Measurements from ENCODE around the gene SYT17. TPM values are rescaled to one million over a fixed set of nuclear protein-coding genes. Genes with fewer than 3 reads are reported as not detected.

Gene SYT17
- total RNA-seq, 3 donors from 2014 or later (not counting 1 experiment from before 2014, with no cell fraction given), result 0.65 to 1.6 TPM; not detected in 1

DNA sequence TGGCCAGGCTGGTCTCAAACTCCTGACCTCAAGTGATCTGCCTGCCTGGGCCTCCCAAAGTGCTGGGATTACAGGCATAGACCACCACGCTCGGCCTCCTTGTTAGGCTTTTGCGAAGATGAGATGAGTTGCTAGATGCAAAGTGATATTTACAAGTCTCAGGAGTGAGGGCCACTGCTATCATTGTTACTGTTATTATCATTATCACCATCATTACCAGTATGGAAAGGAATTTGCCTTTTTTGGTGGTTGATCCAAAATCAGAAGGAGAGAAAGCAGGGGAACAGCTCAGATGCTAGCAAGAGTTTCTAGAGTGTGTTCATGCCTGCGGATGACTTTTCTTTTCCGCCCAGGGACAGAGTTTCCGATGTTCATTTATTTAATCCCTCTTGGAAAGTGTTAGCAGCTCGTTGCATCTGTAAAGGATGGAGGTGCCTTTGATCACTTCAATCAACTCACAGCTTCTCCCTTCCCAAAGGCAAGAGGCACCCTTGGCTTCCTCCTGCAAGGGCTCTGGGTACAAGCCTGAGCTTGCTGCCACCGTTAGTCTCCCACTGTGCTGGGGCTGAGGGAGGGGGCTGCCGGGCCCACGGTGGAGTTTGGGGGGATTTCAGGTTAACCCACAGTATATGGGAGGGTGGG, 32.7 kb upstream of the SYT17 start:
- Mint-ChIP-seq H3K9me3 (no peaks in the 10 kb centered on the region), H3K27me3 (ENCODE audit: low read depth in 2 of 2) (peaks cover 0 to 19% of the 10 kb centered on the region in 2 donors), H3K27ac (no peak overlapping the region), H3K4me3 (no peak overlapping the region), H3K4me1 (peaks cover 0 to 12% of the 10 kb centered on the region in 2 donors), H3K36me3 (no peaks in the 10 kb centered on the region)
- Histone ChIP-seq H3K4me3 (ENCODE audit: low read length) (no peak overlapping the region), H3K27ac (ENCODE audit: low read length) (no peak overlapping the region), H3K9me3 (ENCODE audit: control insufficient read depth, insufficient read depth, low read length) (no peaks in the 10 kb centered on the region), H3K27me3 (ENCODE audit: control insufficient read depth, insufficient read depth, low read length) (no peaks in the 10 kb centered on the region), H3K4me1 (ENCODE audit: control insufficient read depth, insufficient read depth, low read length) (peaks cover 10% of the 10 kb centered on the region), H3K36me3 (ENCODE audit: control insufficient read depth, insufficient read depth, low read length) (no peaks in the 10 kb centered on the region)
- no peak for ATAC-seq
- no peak for DNase-seq
- 91% methylated on average over 8 of the region's 10 CpGs for WGBS (ENCODE audit: insufficient coverage)
- TF ChIP-seq, protein P1, sequence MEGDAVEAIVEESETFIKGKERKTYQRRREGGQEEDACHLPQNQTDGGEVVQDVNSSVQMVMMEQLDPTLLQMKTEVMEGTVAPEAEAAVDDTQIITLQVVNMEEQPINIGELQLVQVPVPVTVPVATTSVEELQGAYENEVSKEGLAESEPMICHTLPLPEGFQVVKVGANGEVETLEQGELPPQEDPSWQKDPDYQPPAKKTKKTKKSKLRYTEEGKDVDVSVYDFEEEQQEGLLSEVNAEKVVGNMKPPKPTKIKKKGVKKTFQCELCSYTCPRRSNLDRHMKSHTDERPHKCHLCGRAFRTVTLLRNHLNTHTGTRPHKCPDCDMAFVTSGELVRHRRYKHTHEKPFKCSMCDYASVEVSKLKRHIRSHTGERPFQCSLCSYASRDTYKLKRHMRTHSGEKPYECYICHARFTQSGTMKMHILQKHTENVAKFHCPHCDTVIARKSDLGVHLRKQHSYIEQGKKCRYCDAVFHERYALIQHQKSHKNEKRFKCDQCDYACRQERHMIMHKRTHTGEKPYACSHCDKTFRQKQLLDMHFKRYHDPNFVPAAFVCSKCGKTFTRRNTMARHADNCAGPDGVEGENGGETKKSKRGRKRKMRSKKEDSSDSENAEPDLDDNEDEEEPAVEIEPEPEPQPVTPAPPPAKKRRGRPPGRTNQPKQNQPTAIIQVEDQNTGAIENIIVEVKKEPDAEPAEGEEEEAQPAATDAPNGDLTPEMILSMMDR (IDR thresholded peaks at IDR 0.05), result no peak
- intact Hi-C loops (cut with micrococcal nuclease), result no loop called here

DNA sequence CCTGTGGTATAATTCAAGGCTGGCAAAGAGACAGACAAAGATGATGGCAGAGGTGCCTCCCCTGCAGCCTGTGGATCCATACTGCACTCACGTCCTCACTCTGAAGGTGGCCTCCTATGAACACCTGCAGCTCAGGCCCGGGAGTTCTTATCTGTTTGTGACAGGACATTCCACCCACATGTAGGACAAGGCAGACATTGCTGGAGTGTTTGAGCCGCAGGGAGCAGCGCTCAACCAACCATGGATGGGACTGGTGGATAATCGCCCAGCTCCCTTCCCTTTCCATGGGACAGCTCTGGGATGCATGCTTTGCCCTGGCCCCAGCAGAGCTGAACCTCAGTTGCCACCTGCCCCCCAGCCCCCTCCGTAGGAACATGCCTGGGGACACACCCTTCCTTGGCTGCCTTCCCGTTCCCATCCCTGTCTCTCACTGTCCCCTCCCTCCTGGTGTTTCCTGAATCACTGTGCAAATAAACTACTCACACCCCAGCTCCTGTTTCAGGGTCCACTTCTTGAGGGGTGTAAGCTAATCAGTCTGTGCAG, 32.1 kb upstream of the SYT17 start:
- TF ChIP-seq, protein P1 (IDR thresholded peaks at IDR 0.05), result no peak
- Mint-ChIP-seq H3K4me1 (peaks cover 0 to 6% of the 10 kb centered on the region in 2 donors), H3K4me3 (no peak overlapping the region), H3K9me3 (no peaks in the 10 kb centered on the region), H3K27me3 (ENCODE audit: low read depth in 2 of 2) (peaks cover 0 to 26% of the 10 kb centered on the region in 2 donors), H3K27ac (no peak overlapping the region), H3K36me3 (no peaks in the 10 kb centered on the region)
- H3K9me3 ChIP-seq (ENCODE audit: control insufficient read depth, insufficient read depth, low read length), result no peaks in the 10 kb centered on the region
- H3K27ac ChIP-seq (ENCODE audit: low read length), result no peak overlapping the region
- H3K4me1 ChIP-seq (ENCODE audit: control insufficient read depth, insufficient read depth, low read length), result peaks cover 3% of the 10 kb centered on the region
- H3K27me3 ChIP-seq (ENCODE audit: control insufficient read depth, insufficient read depth, low read length), result no peaks in the 10 kb centered on the region
- no peaks in the 10 kb centered on the region for H3K36me3 ChIP-seq (ENCODE audit: control insufficient read depth, insufficient read depth, low read length)
- H3K4me3 ChIP-seq (ENCODE audit: low read length), result no peak overlapping the region
- no peak for DNase-seq
- intact Hi-C loops (cut with micrococcal nuclease), result no loop called here
- WGBS (ENCODE audit: insufficient coverage), result 66% methylated on average over 7 of the region's 7 CpGs
- ATAC-seq, result no peak

DNA sequence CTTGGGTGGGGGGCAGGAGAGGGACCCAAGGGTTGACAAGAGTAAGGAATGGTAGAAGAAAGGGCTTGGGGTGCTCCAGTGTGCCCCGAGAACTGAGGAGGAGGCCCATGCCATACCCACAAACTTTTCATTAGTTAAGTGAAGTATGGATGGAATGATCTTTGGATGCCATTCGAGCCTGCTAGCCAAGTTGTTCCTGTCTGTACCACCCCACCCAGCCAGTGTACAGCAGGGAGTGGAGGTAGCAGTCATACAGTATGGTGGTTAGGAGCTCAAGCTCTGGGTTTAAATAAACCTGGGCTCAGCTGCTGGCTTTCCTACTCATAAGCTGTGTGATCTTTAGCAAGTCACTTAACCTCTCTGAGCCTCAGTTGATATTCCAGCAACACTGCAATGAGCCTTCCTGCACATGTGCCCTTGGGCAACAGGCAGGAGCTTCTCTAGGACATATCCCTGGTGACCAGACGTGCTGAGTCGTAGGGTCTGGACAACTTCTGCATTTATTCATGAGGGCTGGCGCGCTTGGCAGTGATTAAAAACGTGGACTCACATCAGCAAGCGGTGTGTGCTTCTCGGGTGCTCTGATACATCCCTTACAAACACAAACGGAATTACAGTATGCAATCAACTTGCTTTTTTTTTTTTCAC, 31.4 kb upstream of the SYT17 start:
- H3K9me3 ChIP-seq (ENCODE audit: control insufficient read depth, insufficient read depth, low read length), result no peaks in the 10 kb centered on the region
- Mint-ChIP-seq H3K27me3 (ENCODE audit: low read depth in 2 of 2) (peaks cover 0 to 27% of the 10 kb centered on the region in 2 donors), H3K9me3 (no peaks in the 10 kb centered on the region), H3K36me3 (no peaks in the 10 kb centered on the region), H3K4me3 (no peak overlapping the region), H3K4me1 (no peaks in the 10 kb centered on the region), H3K27ac (no peak overlapping the region)
- TF ChIP-seq, protein P1 (IDR thresholded peaks at IDR 0.05), result no peak
- no peak overlapping the region for H3K27ac ChIP-seq (ENCODE audit: low read length)
- intact Hi-C loops (cut with micrococcal nuclease), result no loop called here
- no peaks in the 10 kb centered on the region for H3K36me3 ChIP-seq (ENCODE audit: control insufficient read depth, insufficient read depth, low read length)
- ATAC-seq (no peak), DNase-seq (no peak)
- H3K27me3 ChIP-seq (ENCODE audit: control insufficient read depth, insufficient read depth, low read length), result no peaks in the 10 kb centered on the region
- H3K4me3 ChIP-seq (ENCODE audit: low read length), result no peak overlapping the region
- no peaks in the 10 kb centered on the region for H3K4me1 ChIP-seq (ENCODE audit: control insufficient read depth, insufficient read depth, low read length)
- WGBS (ENCODE audit: insufficient coverage), result 46% methylated on average over 8 of the region's 10 CpGs
